Endothelial cell of umbilical vein (primary cell): ENCODE data around the gene OSBPL9. TPM values are rescaled to one million over a fixed set of nuclear protein-coding genes. Genes with fewer than 3 reads are reported as not detected.

ENCODE experiments used
- BruUV-seq: library from RNA; stranded (reverse); fragments of 400-500 nt; replicated peaks from 2 replicates; lab custom pipeline; 2021; lab: Mats Ljungman, UMichigan
- CTCF ChIA-PET: fragments of 300-600, 350-600 bp; sonication (Branson Sonifier 250); formaldehyde crosslinking; loops from one replicate; lab custom pipeline; 2021; ENCODE audit warnings: antibody characterized with exemption, inconsistent platforms; lab: Charles Lee
- POLR2A ChIA-PET: fragments of 300-600, 350-600 bp; sonication (Branson Sonifier 250); formaldehyde crosslinking; loops from one replicate; lab custom pipeline; 2021; ENCODE audit warnings: antibody characterized with exemption, inconsistent platforms; lab: Charles Lee
- DNase-seq: peaks from one replicate; pipeline ENCODE4 v3.0.0-alpha.2; 2011; ENCODE audit warnings: low read depth, low spot score
- FAIRE-seq: peaks from 2 replicates; lab custom pipeline; 2011; peaks lifted over from hg19 to GRCh38; lab: Jason Lieb, UNC
- H2AFZ ChIP-seq: 2 replicates; pipeline ENCODE4 v1.6.0; 2012; ENCODE audit warnings: low read depth, low read length, control low read depth, inconsistent platforms
- H3K27ac ChIP-seq: 2 replicates; pipeline ENCODE4 v1.5.1; 2011; ENCODE audit warnings: low read depth, mild to moderate bottlenecking, control low read depth, low read length, moderate library complexity; ENCODE audit not compliant: insufficient read depth
- H3K27me3 ChIP-seq, 2 experiments: 2 replicates each; pipeline versions ENCODE4 v1.6.0 to v1.6.1; 2011; ENCODE audit warnings: low read length in 2 of 2, mixed read lengths in 1 of 2; ENCODE audit not compliant: control insufficient read depth in 2 of 2, insufficient read depth in 2 of 2
- H3K36me3 ChIP-seq, 2 experiments: 2 replicates in 1 of 2; 3 replicates in 1 of 2; pipeline ENCODE4 v1.5.1; 2011; ENCODE audit warnings: low read length in 2 of 2, mild to moderate bottlenecking in 1 of 2, moderate library complexity in 1 of 2; ENCODE audit not compliant: control insufficient read depth in 2 of 2, insufficient read depth in 2 of 2; ENCODE audit errors: extremely low read depth in 1 of 2
- H3K4me1 ChIP-seq: 3 replicates; pipeline ENCODE4 v1.5.1; 2011; ENCODE audit warnings: mild to moderate bottlenecking, low read length; ENCODE audit not compliant: control insufficient read depth, insufficient read depth; ENCODE audit errors: extremely low read depth
- H3K4me2 ChIP-seq: 2 replicates; pipeline ENCODE4 v1.6.1; 2011; ENCODE audit warnings: low read length, control low read depth, mixed read lengths; ENCODE audit not compliant: insufficient read depth
- H3K4me3 ChIP-seq, 3 experiments: fragments of 200-600 bp in 1 of 3; sonication (generic), shearing (Covaris generic) in 1 of 3; replicated peaks in 1 of 3; 2 replicates each; pipeline ENCODE4 v1.5.1; 2011 to 2016; ENCODE audit warnings: control low read depth in 3 of 3, low read length in 3 of 3, mild to moderate bottlenecking in 2 of 3, inconsistent platforms in 1 of 3, low read depth in 1 of 3, moderate library complexity in 1 of 3; ENCODE audit not compliant: insufficient read depth in 1 of 3
- H3K79me2 ChIP-seq: 2 replicates; pipeline ENCODE4 v1.6.0; 2012; ENCODE audit warnings: low read length, inconsistent platforms; ENCODE audit not compliant: control insufficient read depth, insufficient read depth
- H3K9ac ChIP-seq: replicated peaks from 2 replicates; pipeline ENCODE3; 2011; ENCODE audit warnings: low read length, control low read depth; ENCODE audit not compliant: insufficient read depth; ENCODE audit errors: extremely low read depth
- H3K9me1 ChIP-seq: replicated peaks from 3 replicates; pipeline ENCODE4 v1.6.0; 2011; ENCODE audit warnings: mild to moderate bottlenecking, low read length; ENCODE audit not compliant: control insufficient read depth, insufficient read depth; ENCODE audit errors: extremely low read depth
- H3K9me3 ChIP-seq: replicated peaks from 2 replicates; pipeline ENCODE4 v1.5.1; 2012; ENCODE audit warnings: low read length, inconsistent platforms; ENCODE audit not compliant: control insufficient read depth, insufficient read depth
- H4K20me1 ChIP-seq: replicated peaks from 2 replicates; pipeline ENCODE3; 2011; ENCODE audit warnings: mild to moderate bottlenecking, low read length; ENCODE audit not compliant: control insufficient read depth, insufficient read depth; ENCODE audit errors: extremely low read depth
- EZH2 ChIP-seq: IDR thresholded peaks from 2 replicates; pipeline ENCODE4 v1.6.1; 2012; ENCODE audit warnings: borderline replicate concordance, low read depth, mild to moderate bottlenecking, moderate library complexity, low read length, inconsistent platforms; ENCODE audit not compliant: severe bottlenecking
- FOS ChIP-seq: IDR thresholded peaks from 2 replicates; pipeline ENCODE4 v1.6.1; 2011; ENCODE audit warnings: mild to moderate bottlenecking, low read length, moderate library complexity, borderline replicate concordance; ENCODE audit not compliant: insufficient read depth
- GATA2 ChIP-seq: IDR thresholded peaks from 2 replicates; pipeline ENCODE4 v1.7.0; 2011; ENCODE audit warnings: low read depth, mild to moderate bottlenecking, moderate library complexity, mixed read lengths, low read length; ENCODE audit not compliant: insufficient read length, insufficient read depth
- JUN ChIP-seq: IDR thresholded peaks from 2 replicates; pipeline ENCODE4 v1.6.1; 2011; ENCODE audit warnings: borderline replicate concordance, low read depth; ENCODE audit not compliant: insufficient read length, insufficient read depth
- MAX ChIP-seq: IDR thresholded peaks from 2 replicates; pipeline ENCODE4 v1.6.1; 2011; ENCODE audit not compliant: insufficient read depth, insufficient read length
- MYC ChIP-seq: IDR thresholded peaks from one replicate; pipeline ENCODE4 v1.6.1; 2011; ENCODE audit warnings: mild to moderate bottlenecking, low read depth, low read length
- POLR2A ChIP-seq: IDR thresholded peaks from 2 replicates; pipeline ENCODE4 v1.6.1; 2012; ENCODE audit warnings: low read depth, mild to moderate bottlenecking, control low read depth, low read length
- POLR2AphosphoS5 ChIP-seq: IDR thresholded peaks from 2 replicates; pipeline ENCODE4 v1.6.1; 2012; ENCODE audit warnings: low read depth, mild to moderate bottlenecking, control low read depth, low read length, moderate library complexity; ENCODE audit not compliant: insufficient read depth
- dilution Hi-C: fragments of 300-500 bp; cut with MboI; formaldehyde crosslinking; loops from one replicate; pipeline ENCODE4 v1.15.0; 2019; ENCODE audit warnings: low sequenced_read_pairs; ENCODE audit not compliant: extremely low pct_ligation_motif_present
- intact Hi-C: fragments of 100-400 bp; cut with micrococcal nuclease; formaldehyde crosslinking; loops from one replicate; pipeline ENCODE4 v1.10.0; 2022
- polyA plus RNA-seq, 4 experiments: library from polyadenylated mRNA; depleted of rRNA in 3 of 4; stranded (reverse) in 3 of 4; unstranded in 1 of 4; fragments of >200 nt; gene quantifications; 2 replicates each; pipeline versions ENCODE4 v1.2.1 to v1.2.3, GENCODE V29; 2011 to 2012; ENCODE audit warnings: missing spikeins in 1 of 4
- total RNA-seq: library from RNA; stranded (reverse); gene quantifications from 2 replicates; pipeline ENCODE4 v1.2.3, GENCODE V29; 2021
- TF ChIP-seq, protein P1 (sequence below), 2 donors: IDR thresholded peaks; 1 replicate in 1 of 2; 2 replicates in 1 of 2; pipeline ENCODE4 v1.5.1; 2011; ENCODE audit warnings: low read length in 2 of 2, mild to moderate bottlenecking in 2 of 2, moderate library complexity in 2 of 2, control low read depth in 1 of 2, inconsistent platforms in 1 of 2, low read depth in 1 of 2; ENCODE audit not compliant: insufficient read depth in 1 of 2; ENCODE audit errors: extremely low read depth in 1 of 2

OSBPL9 gene
- total and polyA plus RNA-seq, 2 donors (not counting 3 experiments of a cell fraction or from before 2014, with no cell fraction given): 46.2 to 80.3 TPM

DNA sequence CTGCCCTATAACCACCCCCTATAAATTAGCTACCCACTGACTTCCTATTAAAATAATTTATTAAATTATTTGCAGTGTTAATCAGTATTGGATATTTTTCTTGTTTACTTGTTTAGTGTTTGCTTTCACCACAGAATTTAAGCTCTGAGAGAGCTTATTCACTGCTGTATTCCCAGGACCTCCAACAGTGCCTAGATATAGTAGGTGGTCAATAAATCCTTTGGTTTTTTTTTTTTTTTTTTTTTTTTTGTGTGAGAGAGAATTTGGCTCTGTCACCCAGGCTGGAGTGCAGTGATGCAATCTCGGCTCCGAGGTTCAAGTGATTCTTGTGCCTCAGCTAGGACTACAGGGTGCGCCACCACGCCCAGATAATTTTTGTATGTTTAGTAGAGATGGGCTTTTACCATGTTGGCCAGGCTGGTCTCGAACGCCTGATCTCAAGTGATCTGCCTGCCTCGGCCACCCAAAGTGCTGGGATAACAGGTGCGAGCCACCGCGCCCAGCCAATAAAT is 1.1 kb upstream of the OSBPL9 start:
- Histone ChIP-seq H3K27me3 (peaks cover 3% of the 10 kb centered on the region in 2 experiments), H3K36me3 (no peaks in the 10 kb centered on the region), H3K4me3 (no peak overlapping the region), H3K9me3 (no peaks in the 10 kb centered on the region), H3K27ac (no peak overlapping the region), H3K4me1 (peaks cover 25% of the 10 kb centered on the region), H3K4me2 (no peak overlapping the region), H4K20me1 (no peaks in the 10 kb centered on the region), H3K9ac (no peak overlapping the region), H3K79me2 (peaks cover 27% of the 10 kb centered on the region), H3K9me1 (no peaks in the 10 kb centered on the region), H2AFZ (peak overlapping the region; percentile 66)
- FAIRE-seq (no peak), DNase-seq (no peak)
- dilution Hi-C loops (no loop called here), intact Hi-C loops (loop anchor here (2.0 kb wide), 2 partner anchors 55 to 153 kb away; no protein-coding TSS in a partner anchor)
- ChIA-PET CTCF (no interaction called here), POLR2A (no interaction called here)
- BruUV-seq: no TSS peak
- TF ChIP-seq POLR2A (no peak), JUN (no peak), FOS (no peak), GATA2 (no peak), EZH2 (no peak), POLR2AphosphoS5 (no peak)

DNA sequence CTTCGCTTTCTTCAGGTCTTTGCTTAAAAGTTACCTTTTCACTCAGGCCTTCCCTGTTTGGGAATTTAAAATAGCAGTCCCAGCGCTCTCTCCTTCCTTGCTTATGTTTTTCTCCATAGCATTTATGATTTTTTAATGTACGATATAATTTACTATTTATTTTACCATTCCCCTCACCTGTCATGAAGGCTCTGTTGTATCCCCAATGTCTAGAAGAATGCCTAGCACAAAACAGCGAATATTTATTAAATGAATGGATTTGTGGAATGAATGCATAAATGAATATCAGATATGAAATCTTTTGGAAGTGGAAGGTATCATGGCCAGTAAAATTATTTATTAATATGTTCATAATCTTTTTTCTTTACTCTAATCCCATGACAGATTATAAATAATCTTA is 402 bp upstream of the OSBPL9 start:
- Histone ChIP-seq H3K79me2 (peaks cover 31% of the 10 kb centered on the region), H3K9me1 (no peaks in the 10 kb centered on the region), H3K4me3 (peak overlapping the region in 1 of 3 experiments; percentile 4), H3K27me3 (peaks cover 2 to 3% of the 10 kb centered on the region in 2 experiments), H3K9me3 (no peaks in the 10 kb centered on the region), H3K4me2 (peak overlapping the region; percentile 47), H3K4me1 (peaks cover 25% of the 10 kb centered on the region), H4K20me1 (no peaks in the 10 kb centered on the region), H3K27ac (no peak overlapping the region), H3K9ac (no peak overlapping the region), H2AFZ (peak overlapping the region; percentile 66), H3K36me3 (no peaks in the 10 kb centered on the region)
- TF ChIP-seq MYC: no peak
- TF ChIP-seq MAX: no peak
- no peak for TF ChIP-seq POLR2AphosphoS5
- no peak for TF ChIP-seq JUN
- TF ChIP-seq GATA2: no peak
- no peak for TF ChIP-seq POLR2A
- TF ChIP-seq, protein P1, sequence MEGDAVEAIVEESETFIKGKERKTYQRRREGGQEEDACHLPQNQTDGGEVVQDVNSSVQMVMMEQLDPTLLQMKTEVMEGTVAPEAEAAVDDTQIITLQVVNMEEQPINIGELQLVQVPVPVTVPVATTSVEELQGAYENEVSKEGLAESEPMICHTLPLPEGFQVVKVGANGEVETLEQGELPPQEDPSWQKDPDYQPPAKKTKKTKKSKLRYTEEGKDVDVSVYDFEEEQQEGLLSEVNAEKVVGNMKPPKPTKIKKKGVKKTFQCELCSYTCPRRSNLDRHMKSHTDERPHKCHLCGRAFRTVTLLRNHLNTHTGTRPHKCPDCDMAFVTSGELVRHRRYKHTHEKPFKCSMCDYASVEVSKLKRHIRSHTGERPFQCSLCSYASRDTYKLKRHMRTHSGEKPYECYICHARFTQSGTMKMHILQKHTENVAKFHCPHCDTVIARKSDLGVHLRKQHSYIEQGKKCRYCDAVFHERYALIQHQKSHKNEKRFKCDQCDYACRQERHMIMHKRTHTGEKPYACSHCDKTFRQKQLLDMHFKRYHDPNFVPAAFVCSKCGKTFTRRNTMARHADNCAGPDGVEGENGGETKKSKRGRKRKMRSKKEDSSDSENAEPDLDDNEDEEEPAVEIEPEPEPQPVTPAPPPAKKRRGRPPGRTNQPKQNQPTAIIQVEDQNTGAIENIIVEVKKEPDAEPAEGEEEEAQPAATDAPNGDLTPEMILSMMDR (IDR thresholded peaks at IDR 0.05; ENCODE audit: extremely low read depth in 1 of 2, insufficient read depth in 1 of 2, low read depth in 1 of 2, low read length in 2 of 2): no peak
- TF ChIP-seq EZH2: no peak
- no peak for TF ChIP-seq FOS
- FAIRE-seq (no peak), DNase-seq (no peak)
- intact Hi-C loops (loop anchor here (2.0 kb wide), 2 partner anchors 54 to 152 kb away; no protein-coding TSS in a partner anchor), dilution Hi-C loops (no loop called here)
- ChIA-PET CTCF (interaction anchor here (1.1 kb wide), 1 partner anchor 47 kb away, joined by 5 read pairs; no protein-coding TSS in a partner anchor), POLR2A (no interaction called here)
- BruUV-seq: no TSS peak
